ENCODE results near the gene NUP214. TPM values are rescaled to one million over a fixed set of nuclear protein-coding genes. Genes with fewer than 3 reads are reported as not detected.

NUP214 gene
- total RNA-seq, 1 experiment from 2014 or later: 34.9 TPM

DNA sequence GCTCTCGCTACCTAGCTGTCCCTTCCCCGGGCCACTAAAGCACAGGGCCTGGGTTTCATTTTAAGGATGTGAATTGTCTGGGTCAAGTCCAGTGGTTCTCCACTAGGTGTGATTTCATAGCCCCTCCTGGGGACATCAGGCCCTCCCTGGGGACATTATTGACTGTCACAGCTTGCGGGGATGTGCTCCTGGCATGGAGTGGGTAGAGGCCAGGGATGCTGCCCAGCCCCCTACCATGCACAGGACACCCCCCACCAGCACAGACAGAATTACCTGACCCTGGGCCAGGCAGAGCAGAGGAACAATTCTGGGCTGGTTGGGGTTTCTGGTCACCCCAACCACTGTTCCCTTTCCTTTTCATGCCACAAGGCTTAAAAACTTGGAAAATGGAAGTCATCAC, 146.8 kb downstream of the NUP214 start:
- no peak for ATAC-seq
- ChIA-PET POLR2A (no interaction called here), CTCF (no interaction called here)
- DNase-seq (ENCODE audit: low read depth, low spot score): no peak
- no peaks in the 10 kb centered on the region for H3K27me3 ChIP-seq (ENCODE audit: control insufficient read depth, insufficient read depth, low read length)
- no peak overlapping the region for H3K4me3 ChIP-seq (ENCODE audit: low read depth in 2 of 2, low read length in 2 of 2)
- TF ChIP-seq TCF7L2 (IDR thresholded peaks at IDR 0.05; ENCODE audit: low read depth, low read length) (no peak), POLR2AphosphoS5 (IDR thresholded peaks at IDR 0.05; ENCODE audit: low read depth, low read length) (no peak), CTCF (IDR thresholded peaks at IDR 0.05) (no peak)
- TF ChIP-seq, protein P1, sequence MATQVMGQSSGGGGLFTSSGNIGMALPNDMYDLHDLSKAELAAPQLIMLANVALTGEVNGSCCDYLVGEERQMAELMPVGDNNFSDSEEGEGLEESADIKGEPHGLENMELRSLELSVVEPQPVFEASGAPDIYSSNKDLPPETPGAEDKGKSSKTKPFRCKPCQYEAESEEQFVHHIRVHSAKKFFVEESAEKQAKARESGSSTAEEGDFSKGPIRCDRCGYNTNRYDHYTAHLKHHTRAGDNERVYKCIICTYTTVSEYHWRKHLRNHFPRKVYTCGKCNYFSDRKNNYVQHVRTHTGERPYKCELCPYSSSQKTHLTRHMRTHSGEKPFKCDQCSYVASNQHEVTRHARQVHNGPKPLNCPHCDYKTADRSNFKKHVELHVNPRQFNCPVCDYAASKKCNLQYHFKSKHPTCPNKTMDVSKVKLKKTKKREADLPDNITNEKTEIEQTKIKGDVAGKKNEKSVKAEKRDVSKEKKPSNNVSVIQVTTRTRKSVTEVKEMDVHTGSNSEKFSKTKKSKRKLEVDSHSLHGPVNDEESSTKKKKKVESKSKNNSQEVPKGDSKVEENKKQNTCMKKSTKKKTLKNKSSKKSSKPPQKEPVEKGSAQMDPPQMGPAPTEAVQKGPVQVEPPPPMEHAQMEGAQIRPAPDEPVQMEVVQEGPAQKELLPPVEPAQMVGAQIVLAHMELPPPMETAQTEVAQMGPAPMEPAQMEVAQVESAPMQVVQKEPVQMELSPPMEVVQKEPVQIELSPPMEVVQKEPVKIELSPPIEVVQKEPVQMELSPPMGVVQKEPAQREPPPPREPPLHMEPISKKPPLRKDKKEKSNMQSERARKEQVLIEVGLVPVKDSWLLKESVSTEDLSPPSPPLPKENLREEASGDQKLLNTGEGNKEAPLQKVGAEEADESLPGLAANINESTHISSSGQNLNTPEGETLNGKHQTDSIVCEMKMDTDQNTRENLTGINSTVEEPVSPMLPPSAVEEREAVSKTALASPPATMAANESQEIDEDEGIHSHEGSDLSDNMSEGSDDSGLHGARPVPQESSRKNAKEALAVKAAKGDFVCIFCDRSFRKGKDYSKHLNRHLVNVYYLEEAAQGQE (IDR thresholded peaks at IDR 0.05; ENCODE audit: insufficient read depth in 1 of 2, low read depth in 2 of 2, low read length in 1 of 2): no peak
- no peaks in the 10 kb centered on the region for H3K4me1 ChIP-seq (ENCODE audit: control insufficient read depth, insufficient read depth, low read length)
- no peak overlapping the region for H3K27ac ChIP-seq (ENCODE audit: low read length)
- no peaks in the 10 kb centered on the region for H3K36me3 ChIP-seq (ENCODE audit: control insufficient read depth, insufficient read depth, low read length)
- no TSS peak for BruUV-seq (replicated peaks)
- H3K9me3 ChIP-seq (ENCODE audit: control insufficient read depth, insufficient read depth, low read depth, low read length): no peaks in the 10 kb centered on the region
- in situ Hi-C loops (cut with HindIII; ENCODE audit: low pct_unique_long_range_greater_than_20kb, low sequenced_read_pairs) (no loop called here), intact Hi-C loops (cut with micrococcal nuclease; ENCODE audit: unreplicated experiment) (no loop called here)

GRCh38 chr9:131273146-131273855, 147.9 kb downstream of the NUP214 start:
- Histone ChIP-seq H3K27ac (ENCODE audit: low read length) (no peak overlapping the region), H3K4me3 (ENCODE audit: low read depth in 2 of 2, low read length in 2 of 2) (no peak overlapping the region), H3K27me3 (ENCODE audit: control insufficient read depth, insufficient read depth, low read length) (no peaks in the 10 kb centered on the region), H3K9me3 (ENCODE audit: control insufficient read depth, insufficient read depth, low read depth, low read length) (no peaks in the 10 kb centered on the region), H3K36me3 (ENCODE audit: control insufficient read depth, insufficient read depth, low read length) (no peaks in the 10 kb centered on the region), H3K4me1 (ENCODE audit: control insufficient read depth, insufficient read depth, low read length) (no peaks in the 10 kb centered on the region)
- TF ChIP-seq, protein P1 (IDR thresholded peaks at IDR 0.05; ENCODE audit: insufficient read depth in 1 of 2, low read depth in 2 of 2, low read length in 1 of 2): no peak
- TF ChIP-seq SIN3A (IDR thresholded peaks at IDR 0.05; ENCODE audit: borderline replicate concordance, insufficient read depth, low read depth, low read length) (no peak), CTCF (IDR thresholded peaks at IDR 0.05) (no peak), TCF7L2 (IDR thresholded peaks at IDR 0.05; ENCODE audit: low read depth, low read length) (no peak), POLR2AphosphoS5 (IDR thresholded peaks at IDR 0.05; ENCODE audit: low read depth, low read length) (no peak)
- POLR2A ChIA-PET: no interaction called here
- ATAC-seq (no peak), DNase-seq (ENCODE audit: low read depth, low spot score) (no peak)
- in situ Hi-C loops (cut with HindIII; ENCODE audit: low pct_unique_long_range_greater_than_20kb, low sequenced_read_pairs): no loop called here
- CTCF ChIA-PET: interaction anchor here (0.8 kb wide), 1 partner anchor 48 kb away, joined by 3 read pairs; no protein-coding TSS in a partner anchor
- intact Hi-C loops (cut with micrococcal nuclease; ENCODE audit: unreplicated experiment): no loop called here
- BruUV-seq (replicated peaks): no TSS peak

All from Panc1 (cell line).